Smooth muscle cell (in vitro differentiated cells): ENCODE data around the gene UBQLNL. TPM values are rescaled to one million over a fixed set of nuclear protein-coding genes. Genes with fewer than 3 reads are reported as not detected.

ENCODE experiments used
- DNase-seq: peaks from one replicate; lab custom pipeline; 2025; ENCODE audit not compliant: unreplicated experiment; lab: John Stamatoyannopoulos, UW
- H2AFZ ChIP-seq: fragments of 200-600 bp; sonication (generic); 2 replicates; pipeline ENCODE4 v1.6.0; 2016; ENCODE audit warnings: antibody characterized with exemption, low read depth, mild to moderate bottlenecking
- H3F3A ChIP-seq: fragments of 200-600 bp; sonication (generic); 2 replicates; pipeline ENCODE4 v1.6.0; 2017; ENCODE audit warnings: antibody characterized with exemption, low read depth
- H3K27ac ChIP-seq: fragments of 200-600 bp; sonication (generic); 2 replicates; pipeline ENCODE4 v1.5.1; 2016; ENCODE audit warnings: low read depth, mild to moderate bottlenecking
- H3K27me3 ChIP-seq: fragments of 200-600 bp; sonication (generic); 2 replicates; pipeline ENCODE4 v1.6.1; 2016; ENCODE audit warnings: low read depth, mild to moderate bottlenecking
- H3K36me3 ChIP-seq: fragments of 200-600 bp; sonication (generic); 2 replicates; pipeline ENCODE4 v1.5.1; 2016; ENCODE audit warnings: low read depth
- H3K4me1 ChIP-seq: fragments of 200-600 bp; sonication (generic); 2 replicates; pipeline ENCODE4 v1.5.1; 2016; ENCODE audit warnings: low read depth
- H3K4me2 ChIP-seq: fragments of 200-600 bp; sonication (generic); 2 replicates; pipeline ENCODE4 v1.6.0; 2016; ENCODE audit warnings: mild to moderate bottlenecking
- H3K4me3 ChIP-seq: fragments of 200-600 bp; sonication (generic); 2 replicates; pipeline ENCODE4 v1.5.1; 2016; ENCODE audit warnings: mild to moderate bottlenecking
- H3K79me2 ChIP-seq: fragments of 200-600 bp; sonication (generic); 2 replicates; pipeline ENCODE4 v1.6.0; 2016; ENCODE audit warnings: low read depth, mild to moderate bottlenecking
- H3K9ac ChIP-seq: fragments of 200-600 bp; sonication (generic); 2 replicates; pipeline ENCODE4 v1.6.0; 2016; ENCODE audit warnings: low read depth
- H3K9me3 ChIP-seq: fragments of 200-600 bp; sonication (generic); replicated peaks from 2 replicates; pipeline ENCODE4 v1.5.1; 2016; ENCODE audit warnings: low read depth
- H4K20me1 ChIP-seq: fragments of 200-600 bp; sonication (generic); 2 replicates; pipeline ENCODE4 v1.6.0; 2016; ENCODE audit warnings: low read depth
- WGBS: methylation state at CpG from one replicate; pipeline ENCODE4 v1.1.7; 2016; ENCODE audit warnings: low lambda C conversion rate; 5-methylcytosine and 5-hydroxymethylcytosine counted together
- polyA plus RNA-seq: library from polyadenylated mRNA; unstranded; fragments of >200 nt; fragmentation: Nextera tagmentation; extraction: Ambion mirVana; gene quantifications from 2 replicates; pipeline ENCODE4 v1.2.1, GENCODE V29; 2016
- total RNA-seq: library from RNA; depleted of rRNA; stranded (reverse); fragments of >200 nt; gene quantifications from 2 replicates; pipeline ENCODE4 v1.2.3, GENCODE V29; 2014
- TF ChIP-seq, protein P1 (sequence below): fragments of 200-600 bp; sonication (generic); IDR thresholded peaks from 2 replicates; pipeline ENCODE4 v1.5.1; 2017; ENCODE audit warnings: borderline replicate concordance, mild to moderate bottlenecking, antibody characterized with exemption; ENCODE audit not compliant: insufficient read depth, poor library complexity, severe bottlenecking

The UBQLNL gene
- total and polyA plus RNA-seq, 2 experiments from 2014 or later: 0.58 TPM; not detected in 1

GRCh38 chr11:5507177-5507932, 9.1 kb downstream of the UBQLNL start:
- Histone ChIP-seq H3K4me1 (no peaks in the 10 kb centered on the region), H3K9ac (no peak overlapping the region), H3F3A (no peaks in the 10 kb centered on the region), H3K9me3 (no peaks in the 10 kb centered on the region), H3K4me2 (no peak overlapping the region), H3K79me2 (no peaks in the 10 kb centered on the region), H4K20me1 (no peaks in the 10 kb centered on the region), H2AFZ (no peak overlapping the region), H3K4me3 (no peak overlapping the region), H3K36me3 (no peaks in the 10 kb centered on the region), H3K27me3 (no peaks in the 10 kb centered on the region), H3K27ac (no peak overlapping the region)
- 87% methylated on average over 9 of the region's 9 CpGs for WGBS
- TF ChIP-seq, protein P1, sequence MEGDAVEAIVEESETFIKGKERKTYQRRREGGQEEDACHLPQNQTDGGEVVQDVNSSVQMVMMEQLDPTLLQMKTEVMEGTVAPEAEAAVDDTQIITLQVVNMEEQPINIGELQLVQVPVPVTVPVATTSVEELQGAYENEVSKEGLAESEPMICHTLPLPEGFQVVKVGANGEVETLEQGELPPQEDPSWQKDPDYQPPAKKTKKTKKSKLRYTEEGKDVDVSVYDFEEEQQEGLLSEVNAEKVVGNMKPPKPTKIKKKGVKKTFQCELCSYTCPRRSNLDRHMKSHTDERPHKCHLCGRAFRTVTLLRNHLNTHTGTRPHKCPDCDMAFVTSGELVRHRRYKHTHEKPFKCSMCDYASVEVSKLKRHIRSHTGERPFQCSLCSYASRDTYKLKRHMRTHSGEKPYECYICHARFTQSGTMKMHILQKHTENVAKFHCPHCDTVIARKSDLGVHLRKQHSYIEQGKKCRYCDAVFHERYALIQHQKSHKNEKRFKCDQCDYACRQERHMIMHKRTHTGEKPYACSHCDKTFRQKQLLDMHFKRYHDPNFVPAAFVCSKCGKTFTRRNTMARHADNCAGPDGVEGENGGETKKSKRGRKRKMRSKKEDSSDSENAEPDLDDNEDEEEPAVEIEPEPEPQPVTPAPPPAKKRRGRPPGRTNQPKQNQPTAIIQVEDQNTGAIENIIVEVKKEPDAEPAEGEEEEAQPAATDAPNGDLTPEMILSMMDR: no peak
- no peak for DNase-seq

- no peaks in the 10 kb centered on the region for H3K79me2 ChIP-seq
- no peaks in the 10 kb centered on the region for H4K20me1 ChIP-seq
- H2AFZ ChIP-seq: no peak overlapping the region
- no peaks in the 10 kb centered on the region for H3K36me3 ChIP-seq
- H3K9me3 ChIP-seq: no peaks in the 10 kb centered on the region
- no peak overlapping the region for H3K9ac ChIP-seq
- no peak overlapping the region for H3K4me2 ChIP-seq
- DNase-seq: no peak
- H3F3A ChIP-seq: no peaks in the 10 kb centered on the region
- no peaks in the 10 kb centered on the region for H3K27me3 ChIP-seq
- H3K4me3 ChIP-seq: no peak overlapping the region
- no peaks in the 10 kb centered on the region for H3K4me1 ChIP-seq
- WGBS: 90% methylated on average over 9 of the region's 9 CpGs
- TF ChIP-seq, protein P1: no peak
- no peak overlapping the region for H3K27ac ChIP-seq
These were observed 11.0 kb downstream of the UBQLNL start for GRCh38 chr11:5505363-5506048.

DNA sequence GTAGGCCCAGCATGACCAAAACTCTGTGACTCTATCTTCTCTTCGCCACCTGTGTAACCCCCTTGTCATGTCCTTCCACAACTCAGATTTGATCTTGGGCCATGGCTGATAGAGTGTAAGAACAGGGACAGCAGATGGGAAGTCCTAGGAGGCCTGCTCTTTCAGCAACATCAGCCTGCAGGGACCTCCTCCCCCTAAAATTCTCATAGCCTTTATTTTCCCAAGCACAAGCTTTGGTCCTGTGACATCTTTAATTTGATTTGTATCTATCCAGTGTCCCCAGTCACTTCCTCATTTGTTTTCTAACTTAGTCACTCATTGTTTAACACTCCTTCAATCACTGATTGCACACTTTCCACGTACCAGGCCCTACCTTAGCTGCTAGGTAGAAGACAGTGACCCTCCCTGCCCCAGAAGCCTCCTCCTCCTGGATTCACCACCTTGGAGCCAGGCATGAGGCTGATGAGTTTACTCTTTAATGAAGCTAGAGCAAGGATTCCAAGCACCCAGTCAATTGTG, 12.0 kb downstream of the UBQLNL start:
- H3F3A ChIP-seq: no peaks in the 10 kb centered on the region
- no peak overlapping the region for H3K4me2 ChIP-seq
- WGBS: 83% methylated on average over 2 of the region's 2 CpGs
- no peak overlapping the region for H2AFZ ChIP-seq
- H3K9me3 ChIP-seq: no peaks in the 10 kb centered on the region
- no peak overlapping the region for H3K27ac ChIP-seq
- H4K20me1 ChIP-seq: no peaks in the 10 kb centered on the region
- no peak overlapping the region for H3K4me3 ChIP-seq
- H3K27me3 ChIP-seq: no peaks in the 10 kb centered on the region
- no peak overlapping the region for H3K9ac ChIP-seq
- no peak for DNase-seq
- H3K36me3 ChIP-seq: no peaks in the 10 kb centered on the region
- TF ChIP-seq, protein P1: no peak
- H3K79me2 ChIP-seq: no peaks in the 10 kb centered on the region
- H3K4me1 ChIP-seq: no peaks in the 10 kb centered on the region
